GM12872 (cell line): ENCODE results near the gene ABL2.

Source experiments
- CTCF ChIP-seq: IDR thresholded peaks from 3 replicates; pipeline ENCODE4 v1.5.1; 2011; ENCODE audit warnings: low read depth, mild to moderate bottlenecking, low read length, moderate library complexity; ENCODE audit not compliant: insufficient read depth

ABL2 gene

GRCh38 chr1:179092896-179093461, 136.5 kb downstream of the ABL2 start:
- TF ChIP-seq CTCF = no peak

DNA sequence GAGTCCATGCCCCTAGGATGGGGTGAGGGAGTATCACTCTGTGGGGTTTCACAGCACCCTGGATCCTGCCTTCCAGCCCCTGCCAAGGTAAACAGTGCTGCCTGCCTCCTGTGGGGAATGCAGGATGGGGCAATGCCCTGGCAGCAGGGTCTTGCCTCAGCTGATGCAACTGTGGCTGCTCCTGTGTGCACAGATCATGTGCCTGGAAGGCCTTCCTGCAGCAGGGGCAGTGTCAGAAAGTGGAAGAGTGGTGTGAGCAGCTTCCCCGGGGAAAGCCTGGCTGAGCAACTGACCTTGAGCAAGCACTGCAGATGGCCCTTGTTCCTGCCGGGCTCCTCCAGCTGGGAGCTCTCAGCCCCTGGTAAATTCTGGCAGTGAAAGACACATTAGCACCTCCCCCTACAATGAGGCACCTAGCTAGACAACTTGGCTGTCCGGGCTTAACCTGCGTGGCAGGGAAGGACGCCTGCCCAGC, 137.7 kb downstream of the ABL2 start:
- TF ChIP-seq CTCF = no peak

GRCh38 chr1:179090923-179091322, 138.6 kb downstream of the ABL2 start:
- TF ChIP-seq CTCF = no peak

GRCh38 chr1:179090522-179090921, 139.0 kb downstream of the ABL2 start:
- TF ChIP-seq CTCF = no peak

- TF ChIP-seq CTCF = no peak
These were observed 139.5 kb downstream of the ABL2 start for GRCh38 chr1:179089827-179090482.

GRCh38 chr1:179087665-179088064, 141.8 kb downstream of the ABL2 start:
- no peak for TF ChIP-seq CTCF

GRCh38 chr1:179083533-179083932, 145.9 kb downstream of the ABL2 start:
- TF ChIP-seq CTCF = no peak
